ENCODE data around the gene YTHDC2.
"Not testable (repeated sequence)": the region's sequence is repeated elsewhere in the genome, so short reads cannot be mapped to it uniquely, and the experiment has no call there.

The YTHDC2 gene

DNA sequence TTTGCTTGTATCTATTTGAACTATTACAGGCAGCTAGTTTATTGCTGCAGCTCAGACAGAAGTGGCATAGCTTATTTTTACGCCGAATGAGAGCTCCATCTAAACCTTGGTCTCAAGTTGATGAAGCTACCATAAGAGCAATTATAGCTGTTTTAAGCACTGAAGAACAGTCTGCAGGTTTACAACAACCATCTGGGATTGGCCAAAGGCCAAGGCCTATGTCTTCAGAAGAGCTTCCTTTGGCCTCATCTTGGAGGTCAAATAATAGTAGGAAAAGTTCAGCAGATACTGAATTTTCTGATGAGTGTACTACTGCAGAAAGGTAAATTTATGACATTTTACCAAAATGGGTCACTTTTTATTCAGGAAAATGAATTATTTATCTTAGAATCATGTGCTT is 67.9 kb downstream of the YTHDC2 start:
- peak; percentile 2 for DNase-seq (ENCODE audit: low read depth)
- no peak overlapping the region for H3K4me3 ChIP-seq (ENCODE audit: low read depth, low read length)
- TF ChIP-seq, protein P1, sequence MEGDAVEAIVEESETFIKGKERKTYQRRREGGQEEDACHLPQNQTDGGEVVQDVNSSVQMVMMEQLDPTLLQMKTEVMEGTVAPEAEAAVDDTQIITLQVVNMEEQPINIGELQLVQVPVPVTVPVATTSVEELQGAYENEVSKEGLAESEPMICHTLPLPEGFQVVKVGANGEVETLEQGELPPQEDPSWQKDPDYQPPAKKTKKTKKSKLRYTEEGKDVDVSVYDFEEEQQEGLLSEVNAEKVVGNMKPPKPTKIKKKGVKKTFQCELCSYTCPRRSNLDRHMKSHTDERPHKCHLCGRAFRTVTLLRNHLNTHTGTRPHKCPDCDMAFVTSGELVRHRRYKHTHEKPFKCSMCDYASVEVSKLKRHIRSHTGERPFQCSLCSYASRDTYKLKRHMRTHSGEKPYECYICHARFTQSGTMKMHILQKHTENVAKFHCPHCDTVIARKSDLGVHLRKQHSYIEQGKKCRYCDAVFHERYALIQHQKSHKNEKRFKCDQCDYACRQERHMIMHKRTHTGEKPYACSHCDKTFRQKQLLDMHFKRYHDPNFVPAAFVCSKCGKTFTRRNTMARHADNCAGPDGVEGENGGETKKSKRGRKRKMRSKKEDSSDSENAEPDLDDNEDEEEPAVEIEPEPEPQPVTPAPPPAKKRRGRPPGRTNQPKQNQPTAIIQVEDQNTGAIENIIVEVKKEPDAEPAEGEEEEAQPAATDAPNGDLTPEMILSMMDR (IDR thresholded peaks at IDR 0.05; ENCODE audit: control insufficient read depth, extremely low read depth, insufficient read depth): no peak

DNA sequence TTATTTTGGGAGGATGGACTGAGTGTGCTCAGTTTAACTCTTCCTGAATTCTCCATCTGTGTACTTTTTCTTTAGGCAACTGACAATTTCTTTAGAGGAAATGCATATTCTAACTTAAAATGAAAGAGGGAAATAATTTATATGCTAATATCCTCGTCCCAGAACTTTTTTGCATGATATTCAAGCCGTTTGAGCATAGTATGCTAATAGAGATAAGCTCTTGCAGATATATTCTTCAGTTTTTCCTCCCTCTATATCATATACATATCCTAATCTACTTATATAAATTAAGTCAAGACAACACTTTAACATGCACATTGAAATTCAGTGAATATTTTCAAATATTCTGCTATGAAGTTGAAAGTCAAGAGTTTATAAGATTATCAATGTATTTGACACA is 84.7 kb downstream of the YTHDC2 start:
- DNase-seq (ENCODE audit: low read depth): no peak
- no peak overlapping the region for H3K4me3 ChIP-seq (ENCODE audit: low read depth, low read length)
- TF ChIP-seq, protein P1 (IDR thresholded peaks at IDR 0.05; ENCODE audit: control insufficient read depth, extremely low read depth, insufficient read depth): no peak

DNA sequence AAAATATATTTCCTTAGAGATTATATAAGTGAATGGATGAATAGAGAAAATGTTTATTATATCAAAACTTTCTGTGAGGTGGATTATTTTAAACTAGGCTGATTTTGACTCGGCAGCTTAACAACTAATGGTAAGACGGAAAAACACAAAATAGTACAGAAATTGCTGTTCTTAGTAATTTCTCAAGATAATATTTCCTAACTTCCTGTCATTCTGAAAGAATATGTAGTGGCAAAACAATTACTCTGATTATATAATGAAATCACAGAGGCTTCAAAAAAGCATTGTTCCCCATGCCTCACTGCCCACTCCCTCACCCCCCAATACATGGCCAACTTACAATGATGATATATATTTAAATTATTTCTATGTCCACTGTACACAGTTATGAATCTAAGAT is 85.4 kb downstream of the YTHDC2 start:
- H3K4me3 ChIP-seq (ENCODE audit: low read depth, low read length): no peak overlapping the region
- TF ChIP-seq, protein P1 (IDR thresholded peaks at IDR 0.05; ENCODE audit: control insufficient read depth, extremely low read depth, insufficient read depth): no peak
- DNase-seq (ENCODE audit: low read depth): no peak

DNA sequence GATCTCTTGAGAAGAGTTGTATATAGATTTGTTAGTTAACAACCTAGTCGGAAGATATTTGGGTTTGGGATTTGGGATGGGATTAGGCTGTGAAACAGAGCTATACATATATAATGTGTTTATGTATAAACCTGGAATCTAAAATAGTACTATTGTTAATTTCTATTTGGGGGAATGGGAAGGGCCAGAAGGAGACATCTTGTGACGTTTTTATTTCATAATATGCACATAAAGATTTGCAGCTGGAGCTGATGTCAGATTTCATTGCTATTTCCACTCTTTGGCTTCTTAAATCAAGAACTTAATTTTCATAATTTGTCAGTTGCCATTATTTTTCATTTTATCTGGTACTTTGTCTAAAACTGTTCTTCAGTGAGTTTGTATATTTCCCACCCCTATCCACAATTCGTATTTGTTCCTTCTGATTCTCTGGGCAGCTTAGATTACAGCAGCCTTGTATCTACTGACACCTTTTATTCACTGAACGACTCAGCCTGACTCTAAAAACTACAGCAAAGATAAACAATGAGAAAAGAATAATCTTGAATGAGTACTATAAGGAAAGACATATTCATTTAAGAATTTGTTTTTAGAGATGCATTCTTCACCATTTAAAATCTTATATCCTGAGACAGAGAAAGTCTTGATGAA is 86.9 kb downstream of the YTHDC2 start:
- TF ChIP-seq, protein P1 (IDR thresholded peaks at IDR 0.05; ENCODE audit: control insufficient read depth, extremely low read depth, insufficient read depth): no peak
- H3K4me3 ChIP-seq (ENCODE audit: low read depth, low read length): no peak overlapping the region
- DNase-seq (ENCODE audit: low read depth): no peak

DNA sequence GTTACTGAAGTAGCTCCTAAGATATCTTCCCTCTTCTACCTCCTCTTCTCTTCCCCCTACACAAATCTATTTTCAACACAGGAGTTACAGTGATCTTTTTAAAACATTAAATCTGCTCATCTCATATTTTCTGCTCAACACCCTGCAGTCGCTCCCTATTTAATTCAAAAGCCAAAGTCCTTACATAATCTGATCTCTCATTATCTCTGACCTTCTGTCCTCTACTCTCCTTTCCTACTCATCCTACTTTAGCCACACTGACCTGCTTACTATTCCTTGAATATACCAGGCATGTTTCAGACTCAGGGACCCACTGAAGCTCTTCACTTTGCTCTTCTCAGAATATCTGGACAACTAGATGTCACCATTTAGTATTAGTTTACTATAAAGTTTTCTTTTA is 87.9 kb downstream of the YTHDC2 start:
- no peak overlapping the region for H3K4me3 ChIP-seq (ENCODE audit: low read depth, low read length)
- DNase-seq (ENCODE audit: low read depth): no peak
- TF ChIP-seq, protein P1 (IDR thresholded peaks at IDR 0.05; ENCODE audit: control insufficient read depth, extremely low read depth, insufficient read depth): no peak

DNA sequence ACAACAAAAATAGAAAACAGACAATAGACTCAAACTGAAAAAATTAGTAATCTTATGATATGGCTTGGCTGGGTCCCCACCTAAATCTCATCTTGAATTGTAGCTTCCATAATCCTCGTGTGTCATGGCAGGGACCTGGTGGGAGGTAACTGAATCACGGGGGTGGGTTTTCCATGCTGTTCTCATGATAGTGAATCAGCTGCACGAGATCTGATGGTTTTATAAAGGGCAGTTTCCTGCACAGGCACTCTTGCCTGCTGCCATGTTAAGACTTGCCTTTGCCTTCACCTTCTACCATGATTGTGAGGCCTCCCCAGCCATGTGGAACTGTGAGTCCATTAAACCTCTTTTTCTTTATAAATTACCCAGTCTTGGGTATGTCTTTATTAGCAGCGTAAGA is 89.8 kb downstream of the YTHDC2 start:
- not testable (repeated sequence) for DNase-seq (ENCODE audit: low read depth); H3K4me3 ChIP-seq (ENCODE audit: low read depth, low read length)

DNA sequence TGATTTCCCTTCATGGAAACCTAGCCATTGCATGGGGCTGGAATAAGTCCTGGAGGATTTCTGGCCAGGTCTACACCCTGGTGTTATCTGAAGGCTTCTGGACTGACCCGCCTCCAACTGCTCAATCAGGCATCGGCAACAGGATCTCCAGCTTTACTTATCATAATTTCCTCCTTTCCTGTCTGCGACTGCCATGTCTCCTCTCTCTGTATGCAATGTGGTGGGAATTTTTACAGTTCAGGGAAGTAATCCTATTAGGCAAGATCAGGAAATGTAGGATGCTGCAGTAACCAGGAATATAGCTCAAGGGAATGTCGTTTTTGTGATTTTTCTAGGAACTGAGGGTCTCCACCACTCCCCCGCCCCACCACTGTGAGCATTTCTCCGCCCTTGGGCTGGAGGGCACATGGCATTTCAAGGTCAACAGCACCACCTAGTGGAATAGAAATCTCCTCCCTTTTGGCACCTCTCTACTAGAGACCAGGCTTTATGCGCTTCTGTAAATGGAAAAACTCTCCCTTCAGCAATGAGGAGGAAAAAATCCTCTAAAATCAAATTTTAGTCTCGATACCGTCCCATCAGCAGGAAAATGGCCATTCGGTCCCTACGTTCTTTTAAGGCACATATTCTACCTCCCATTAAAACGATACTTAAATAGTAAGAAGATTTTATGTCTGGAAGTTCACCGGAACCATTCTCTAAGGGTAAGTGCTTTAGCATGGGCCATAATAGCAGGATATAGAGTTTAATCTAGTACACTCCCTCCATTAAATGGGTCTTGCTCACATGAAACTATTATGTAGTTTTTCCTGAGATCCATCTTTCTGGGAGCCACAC is 93.0 kb downstream of the YTHDC2 start:
- TF ChIP-seq, protein P1 (IDR thresholded peaks at IDR 0.05; ENCODE audit: control insufficient read depth, extremely low read depth, insufficient read depth): peak; percentile 82
- DNase-seq (ENCODE audit: low read depth): peak; percentile 8
- no peak overlapping the region for H3K4me3 ChIP-seq (ENCODE audit: low read depth, low read length)

All from LNCaP clone FGC (cell line).